Hypothalamus (tissue), 51 donors: ENCODE data around the gene ZNF615.
A peak's percentile ranks its signal among the peaks of the same experiment; 100 is the strongest.
"Not testable (repeated sequence)": the region's sequence is repeated elsewhere in the genome, so short reads cannot be mapped to it uniquely, and the experiment has no call there.

ENCODE experiments used
- DNase-seq, 51 donors: peaks; one replicate each; lab custom pipeline; 2025; lab: John Stamatoyannopoulos, UW

ZNF615 gene

GRCh38 chr19:51983361-51983760 lies 24.6 kb downstream of the ZNF615 start:
- DNase-seq, result no peak

DNA sequence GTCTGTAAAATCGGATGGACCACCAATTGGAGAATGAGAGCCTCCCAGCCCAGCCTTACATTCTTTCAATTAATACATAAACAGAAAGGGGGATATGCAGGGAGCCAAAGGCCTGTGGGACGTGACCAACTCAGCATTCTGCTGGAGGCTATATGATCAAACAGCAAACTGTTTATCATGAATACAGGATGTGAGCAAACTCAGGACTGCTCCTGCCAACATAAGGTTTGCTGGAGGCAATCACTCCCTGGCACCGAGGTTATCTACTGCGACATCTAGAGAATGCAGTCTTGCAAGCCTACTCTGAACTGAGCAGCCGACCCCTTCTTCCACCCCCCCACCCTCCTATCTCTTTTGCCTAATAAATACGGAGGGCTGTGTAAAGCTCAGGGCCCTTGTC lies 27.1 kb downstream of the ZNF615 start:
- DNase-seq, result not testable (repeated sequence)

DNA sequence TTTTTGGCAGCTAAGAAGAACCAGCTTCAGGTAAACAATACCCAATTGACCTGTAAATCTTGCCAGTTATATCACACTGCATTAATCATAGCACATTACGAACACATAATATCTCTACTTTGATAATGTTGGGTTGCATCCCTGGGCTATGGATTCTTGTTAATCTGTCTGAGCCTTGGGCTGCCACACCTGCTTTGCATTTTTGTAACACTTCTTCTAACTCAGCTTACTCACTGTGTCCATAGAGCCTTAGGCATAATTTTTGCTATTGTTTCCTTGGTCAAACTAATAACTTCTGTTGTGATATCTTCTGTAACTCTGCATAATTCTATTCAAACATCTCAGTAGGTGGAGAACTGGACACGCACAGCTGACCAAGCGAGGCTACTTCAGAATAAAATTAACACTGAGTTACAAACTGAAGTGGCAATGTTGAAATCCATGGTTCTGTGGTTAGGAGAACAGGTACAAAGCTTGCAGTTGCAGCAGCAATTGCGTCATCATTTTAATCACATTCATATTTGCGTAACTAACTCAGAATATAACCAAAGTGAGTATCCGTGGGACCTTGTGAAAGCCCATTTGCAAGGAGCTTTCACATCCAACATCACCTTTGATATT lies 27.8 kb downstream of the ZNF615 start:
- DNase-seq, result no peak

DNA sequence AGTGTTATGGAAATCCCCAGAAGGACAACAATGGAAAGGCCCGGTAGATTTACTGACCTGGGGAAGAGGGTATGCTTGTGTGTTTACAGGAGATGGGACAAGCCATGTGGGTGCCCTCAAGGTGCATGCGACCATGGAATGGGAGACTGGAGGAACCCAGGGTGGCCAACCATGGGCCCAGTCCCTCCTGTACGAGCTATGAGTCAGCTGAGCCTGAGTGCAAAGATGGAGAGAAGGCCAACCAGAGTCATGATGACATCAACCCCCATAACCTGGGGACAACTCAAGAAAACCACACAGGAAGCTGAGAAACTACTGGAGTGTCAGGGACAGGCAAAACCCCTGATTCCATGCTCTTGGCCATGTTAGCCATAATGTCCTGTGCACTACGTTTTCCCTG lies 29.1 kb downstream of the ZNF615 start:
- DNase-seq, result no peak

DNA sequence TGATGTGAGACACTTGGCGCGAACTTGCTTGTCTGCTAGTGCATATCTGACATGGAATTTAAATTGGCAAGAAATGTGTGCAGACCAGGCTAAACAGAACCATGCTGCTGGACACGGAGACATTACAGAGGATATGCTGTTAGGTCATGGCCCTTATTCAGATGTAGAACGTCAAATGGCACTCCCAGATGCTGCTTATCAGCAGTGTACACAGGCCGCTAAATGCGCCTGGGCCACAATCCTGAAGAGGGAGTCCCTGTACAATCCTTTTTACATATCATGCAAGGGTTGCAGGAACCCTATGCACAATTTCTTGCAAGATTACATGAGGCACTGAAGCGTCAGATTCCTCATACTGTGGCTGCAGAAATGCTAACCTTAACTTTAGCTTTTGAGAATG lies 30.7 kb downstream of the ZNF615 start:
- DNase-seq, result no peak

- no peak for DNase-seq
Measured at GRCh38 chr19:51976852-51977251, 31.2 kb downstream of the ZNF615 start.

DNA sequence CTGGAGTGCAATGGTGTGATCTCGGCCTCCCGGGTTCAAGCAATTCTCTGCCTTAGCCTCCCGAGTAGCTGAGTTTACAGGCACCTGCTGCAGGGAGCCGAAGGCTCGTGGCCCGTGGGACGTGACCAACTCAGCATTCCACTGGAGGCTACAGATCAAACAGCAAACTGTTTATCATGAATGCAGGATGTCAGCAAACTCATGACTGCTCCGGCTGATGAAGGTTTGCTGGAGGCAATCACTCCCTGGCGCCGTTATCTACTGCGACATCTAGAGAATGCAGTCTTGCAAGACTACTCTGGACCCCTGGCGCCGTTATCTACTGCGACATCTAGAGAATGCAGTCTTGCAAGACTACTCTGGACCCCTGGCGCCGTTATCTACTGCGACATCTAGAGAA lies 32.2 kb downstream of the ZNF615 start:
- not testable (repeated sequence) for DNase-seq

GRCh38 chr19:51971624-51972023 lies 36.4 kb downstream of the ZNF615 start:
- DNase-seq, result no peak

GRCh38 chr19:51970718-51971117 lies 37.3 kb downstream of the ZNF615 start:
- no peak for DNase-seq

- DNase-seq, result no peak
Measured at GRCh38 chr19:51965583-51965982, 42.4 kb downstream of the ZNF615 start.

GRCh38 chr19:51960621-51961233 lies 47.3 kb downstream of the ZNF615 start:
- DNase-seq, result not testable (repeated sequence)

- no peak for DNase-seq
Measured at GRCh38 chr19:51959791-51960190, 48.2 kb downstream of the ZNF615 start.

- DNase-seq, result not testable (repeated sequence)
Measured at GRCh38 chr19:51957846-51958245, 50.2 kb downstream of the ZNF615 start.

GRCh38 chr19:51948975-51949374 lies 59.0 kb downstream of the ZNF615 start:
- peak in 32 of 51 donors; percentile 2 to 68 (median 24) for DNase-seq

- DNase-seq, result no peak
Measured at GRCh38 chr19:51946602-51947001, 61.4 kb downstream of the ZNF615 start.

- DNase-seq, result no peak
Measured at GRCh38 chr19:51944798-51945552, 63.0 kb downstream of the ZNF615 start.
